C4-2B (cell line): ENCODE results near the gene ZNF710.

Source experiments
- ZFX ChIP-seq: fragments of 450-650 bp; IDR thresholded peaks from 2 replicates; pipeline ENCODE4 v1.6.1; 2017
- TF ChIP-seq, protein P1 (sequence below): fragments of 450-650 bp; conservative IDR thresholded peaks from 2 replicates; pipeline ENCODE4 v1.5.1; 2017; ENCODE audit warnings: mild to moderate bottlenecking

DNA sequence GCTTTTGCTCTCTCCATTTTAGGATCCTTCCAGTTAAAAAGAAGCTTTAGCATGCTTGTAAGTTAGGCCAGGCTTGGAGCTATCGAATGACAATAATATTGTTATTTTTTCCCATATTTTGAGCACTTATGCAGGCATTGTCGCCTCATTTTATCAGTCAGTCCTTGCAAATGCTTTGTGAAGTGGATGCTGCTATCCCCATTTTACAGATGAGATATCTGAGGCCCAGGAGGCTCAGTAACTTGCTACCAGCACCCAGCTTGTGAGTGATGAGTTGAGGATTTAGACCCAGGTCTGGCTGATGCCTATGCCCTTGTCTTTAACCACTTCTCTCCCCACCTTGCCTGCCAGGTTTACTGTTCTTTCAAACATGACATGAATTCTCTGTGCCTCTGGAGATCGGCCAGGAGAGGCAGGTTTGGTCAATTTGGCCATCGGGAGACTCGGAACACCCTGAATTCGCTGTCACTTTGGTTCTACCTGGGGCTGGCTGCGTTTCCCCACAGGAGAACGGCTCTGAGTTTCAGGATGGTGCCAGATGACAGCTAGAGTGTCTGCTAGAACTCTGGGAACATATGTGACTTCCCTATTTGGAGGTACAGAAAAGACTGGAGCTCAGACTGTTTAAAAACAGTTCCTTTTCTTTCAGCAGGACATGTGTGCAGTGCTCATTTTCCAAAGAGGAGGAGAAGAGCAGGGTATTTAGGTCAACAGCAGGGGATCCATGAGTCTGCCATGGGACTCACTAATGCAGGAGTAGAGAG, 25.5 kb upstream of the ZNF710 start:
- TF ChIP-seq, protein P1, sequence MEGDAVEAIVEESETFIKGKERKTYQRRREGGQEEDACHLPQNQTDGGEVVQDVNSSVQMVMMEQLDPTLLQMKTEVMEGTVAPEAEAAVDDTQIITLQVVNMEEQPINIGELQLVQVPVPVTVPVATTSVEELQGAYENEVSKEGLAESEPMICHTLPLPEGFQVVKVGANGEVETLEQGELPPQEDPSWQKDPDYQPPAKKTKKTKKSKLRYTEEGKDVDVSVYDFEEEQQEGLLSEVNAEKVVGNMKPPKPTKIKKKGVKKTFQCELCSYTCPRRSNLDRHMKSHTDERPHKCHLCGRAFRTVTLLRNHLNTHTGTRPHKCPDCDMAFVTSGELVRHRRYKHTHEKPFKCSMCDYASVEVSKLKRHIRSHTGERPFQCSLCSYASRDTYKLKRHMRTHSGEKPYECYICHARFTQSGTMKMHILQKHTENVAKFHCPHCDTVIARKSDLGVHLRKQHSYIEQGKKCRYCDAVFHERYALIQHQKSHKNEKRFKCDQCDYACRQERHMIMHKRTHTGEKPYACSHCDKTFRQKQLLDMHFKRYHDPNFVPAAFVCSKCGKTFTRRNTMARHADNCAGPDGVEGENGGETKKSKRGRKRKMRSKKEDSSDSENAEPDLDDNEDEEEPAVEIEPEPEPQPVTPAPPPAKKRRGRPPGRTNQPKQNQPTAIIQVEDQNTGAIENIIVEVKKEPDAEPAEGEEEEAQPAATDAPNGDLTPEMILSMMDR: no peak
- no peak for TF ChIP-seq ZFX
